GM12875 (cell line): ENCODE results near the gene PRR23A.
"Not testable (repeated sequence)": the region's sequence is repeated elsewhere in the genome, so short reads cannot be mapped to it uniquely, and the experiment has no call there.

ENCODE experiments used
- H3K4me3 ChIP-seq: one replicate; pipeline ENCODE4 v1.5.1; 2011; ENCODE audit warnings: low read depth, low read length, control low read depth
- CTCF ChIP-seq: IDR thresholded peaks from 2 replicates; pipeline ENCODE4 v1.5.1; 2011; ENCODE audit warnings: low read depth, mild to moderate bottlenecking, control low read depth, inconsistent platforms, low read length, moderate library complexity, borderline replicate concordance; ENCODE audit not compliant: insufficient read depth

Gene PRR23A

GRCh38 chr3:139032326-139033002, 26.4 kb upstream of the PRR23A start:
- no peak overlapping the region for H3K4me3 ChIP-seq
- no peak for TF ChIP-seq CTCF

DNA sequence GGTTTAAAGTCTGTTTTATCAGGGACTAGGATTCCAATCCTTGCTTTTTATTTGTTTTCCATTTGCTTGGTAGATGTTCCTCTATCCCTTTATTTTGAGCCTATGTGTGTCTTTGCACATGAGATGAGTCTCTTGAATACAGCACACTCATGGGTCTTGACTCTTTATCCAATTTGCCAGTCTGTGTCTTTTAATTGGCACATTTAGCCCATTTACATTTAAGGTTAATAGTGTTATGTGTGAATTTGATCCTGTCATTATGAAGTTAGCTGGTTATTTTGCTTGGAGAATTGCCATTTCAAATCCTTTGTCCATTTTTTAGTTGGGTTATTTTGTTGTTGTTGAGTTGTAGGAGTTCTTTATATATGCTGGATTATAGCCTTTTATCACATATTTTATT, 24.5 kb upstream of the PRR23A start:
- H3K4me3 ChIP-seq, result not testable (repeated sequence)

DNA sequence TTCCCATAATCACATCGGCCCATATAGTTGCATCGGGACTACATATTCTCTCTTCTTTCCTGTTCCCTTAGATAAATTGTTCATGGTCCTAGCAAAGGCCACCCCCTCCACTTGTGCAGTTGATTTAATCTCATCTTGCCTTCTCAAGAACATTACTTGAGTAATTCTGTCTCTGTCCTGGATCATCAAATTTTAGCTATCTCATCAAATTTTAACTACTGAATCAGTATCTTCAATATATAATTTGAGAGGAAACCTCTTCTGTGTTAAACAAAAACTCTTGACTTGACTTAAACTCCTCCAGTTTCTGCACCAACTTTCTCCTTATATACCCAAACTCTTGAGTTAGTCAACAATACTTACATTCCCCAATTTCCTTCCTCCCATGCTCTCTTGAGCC, 18.9 kb upstream of the PRR23A start:
- no peak overlapping the region for H3K4me3 ChIP-seq
- TF ChIP-seq CTCF, result no peak

- no peak within 1 kb of the TSS for H3K4me3 ChIP-seq
- TF ChIP-seq CTCF, result no peak
These were observed 14.8 kb upstream of the PRR23A start, which contains the start of gene PRR23B for GRCh38 chr3:139020868-139021234. TSS of gene PRR23B (minus strand) at chr3:139020926. CDS start at chr3:139020661, 265 bp downstream.

- TF ChIP-seq CTCF, result no peak
These were observed 14.2 kb upstream of the PRR23A start for GRCh38 chr3:139020036-139020867.

GRCh38 chr3:139016430-139017048, 10.5 kb upstream of the PRR23A start:
- no peak for TF ChIP-seq CTCF
- H3K4me3 ChIP-seq, result no peak overlapping the region

More at GRCh38 chr3:139020036-139020867, 14.2 kb upstream of the PRR23A start:
- no peak overlapping the region for H3K4me3 ChIP-seq

DNA sequence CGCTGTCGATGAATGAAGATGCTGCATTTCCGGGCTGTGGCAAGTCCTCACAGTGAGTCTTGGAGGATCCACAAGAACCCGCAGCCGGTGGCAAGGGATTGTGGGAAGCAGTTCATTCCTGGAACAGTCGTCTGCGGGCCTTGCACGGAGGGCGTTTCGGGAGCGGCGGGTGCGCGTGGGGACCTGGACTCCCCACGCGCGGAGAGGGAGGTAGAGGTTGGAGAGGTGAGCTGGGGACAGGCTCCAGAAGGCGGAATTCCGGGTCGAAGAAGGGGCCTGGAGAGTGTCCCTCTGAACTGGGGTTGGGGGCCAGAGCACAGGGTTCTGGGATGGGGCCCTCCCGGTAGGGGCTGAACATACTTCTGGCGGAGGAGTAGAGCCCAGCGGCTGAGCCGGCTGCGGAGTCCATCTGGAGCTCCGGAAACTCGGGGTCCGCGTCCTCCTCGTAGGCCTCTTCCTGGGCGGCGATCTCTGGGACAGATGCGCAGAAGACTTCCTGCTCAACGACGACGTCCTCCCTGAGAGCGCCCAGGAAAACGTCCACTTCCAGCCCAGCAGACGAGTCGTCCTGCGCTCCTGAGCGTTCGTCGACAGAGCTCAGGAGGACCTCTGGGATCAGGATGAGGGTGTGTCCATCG, 593 bp downstream of the PRR23A start:
- no peak overlapping the region for H3K4me3 ChIP-seq
- TF ChIP-seq CTCF, result no peak
